GM19351 (cell line): ENCODE measurements around the gene IVL.

Experiments
- ATAC-seq: cut with Tn5 transposase; IDR thresholded peaks from one replicate; pipeline ENCODE4 v1.9.1; 2021; ENCODE audit warnings: mild to moderate bottlenecking, moderate library complexity; ENCODE audit not compliant: unreplicated experiment

The IVL gene

DNA sequence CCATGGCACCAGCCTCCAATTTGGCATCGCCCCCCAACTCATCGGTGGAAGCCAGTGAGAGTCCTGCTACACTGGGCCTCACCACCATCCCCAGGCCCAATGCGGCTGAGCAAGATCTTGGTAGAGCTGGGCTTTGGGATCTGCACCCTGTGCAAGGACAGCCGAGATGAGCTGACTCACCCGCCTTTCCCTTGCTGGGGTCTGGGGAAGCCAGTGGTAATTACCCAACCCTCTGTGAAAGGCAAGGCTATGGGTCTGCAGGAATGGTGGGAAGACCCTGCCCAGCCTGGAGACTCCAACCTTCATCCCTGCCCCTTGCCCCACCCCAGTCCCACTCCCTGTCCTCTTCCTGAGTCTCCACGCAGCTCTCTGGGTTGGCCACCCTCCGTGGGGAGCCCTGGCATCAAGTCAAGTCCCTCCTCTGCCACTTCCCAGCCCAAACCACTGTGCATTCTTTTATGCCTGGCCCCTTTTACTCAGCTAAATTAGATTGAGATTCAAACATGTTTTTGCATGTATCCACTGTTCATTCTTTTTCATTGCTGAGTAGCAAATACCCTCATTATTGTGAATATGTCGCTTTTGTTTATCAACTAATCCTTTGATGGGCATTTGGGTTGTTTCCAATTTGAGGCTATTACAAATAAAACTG lies 21.5 kb upstream of the IVL start:
- no peak for ATAC-seq

DNA sequence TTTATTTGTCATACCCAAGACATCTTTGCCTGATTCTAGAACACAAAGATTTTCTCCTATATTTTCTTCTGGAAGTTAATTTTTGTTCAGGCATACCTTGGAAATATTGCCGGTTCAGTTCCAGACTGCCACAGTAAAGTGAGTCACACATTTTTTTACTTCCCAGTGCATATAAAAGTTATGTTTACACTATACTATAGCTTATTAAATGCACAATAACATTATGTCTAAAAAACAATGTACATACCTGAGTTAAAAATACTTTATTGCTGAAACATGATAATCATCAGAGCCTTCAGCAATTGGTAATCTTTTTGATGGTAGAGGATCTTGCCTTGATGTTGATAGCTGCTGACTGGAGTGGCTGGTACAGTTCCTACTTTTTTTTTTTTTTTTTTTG lies 20.2 kb upstream of the IVL start:
- no peak for ATAC-seq

DNA sequence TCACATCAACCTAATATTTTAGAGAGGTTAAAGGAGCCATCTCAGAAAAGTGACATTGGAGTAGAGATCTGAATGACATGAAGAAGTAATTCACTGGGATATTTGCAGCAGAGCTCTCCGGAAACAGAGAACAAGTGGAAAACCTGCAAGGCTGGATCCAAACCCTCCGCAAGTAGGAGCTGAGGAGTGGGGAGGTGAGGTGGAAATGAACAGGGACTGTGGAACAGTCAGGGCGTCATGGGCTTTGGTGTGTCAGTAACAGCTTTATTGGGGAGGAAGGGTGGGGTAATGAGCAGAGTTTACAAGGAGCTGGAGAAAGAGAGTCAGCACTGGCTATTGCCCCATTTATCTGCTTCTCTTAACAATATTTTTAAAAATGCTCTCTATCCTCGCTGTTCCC lies 9.3 kb upstream of the IVL start:
- ATAC-seq: no peak

DNA sequence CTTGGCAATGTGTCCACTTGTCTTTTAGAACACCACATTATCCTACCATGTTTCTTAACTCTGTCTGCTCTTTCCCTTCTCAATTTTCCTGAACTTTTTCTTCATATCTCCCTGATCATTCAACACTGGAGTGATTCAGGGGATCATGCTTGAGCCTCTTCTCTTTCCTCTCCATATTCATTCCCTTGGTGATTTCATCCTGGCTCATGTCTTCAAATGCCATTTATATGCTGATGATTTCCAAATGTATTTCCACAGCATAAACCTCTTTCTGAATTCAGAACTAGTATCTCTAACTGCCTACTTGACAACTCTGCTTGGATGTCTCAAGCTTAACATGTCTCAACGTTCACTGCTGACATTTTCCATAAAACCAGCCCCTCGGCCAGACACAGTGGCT lies 8.5 kb upstream of the IVL start:
- ATAC-seq: no peak

DNA sequence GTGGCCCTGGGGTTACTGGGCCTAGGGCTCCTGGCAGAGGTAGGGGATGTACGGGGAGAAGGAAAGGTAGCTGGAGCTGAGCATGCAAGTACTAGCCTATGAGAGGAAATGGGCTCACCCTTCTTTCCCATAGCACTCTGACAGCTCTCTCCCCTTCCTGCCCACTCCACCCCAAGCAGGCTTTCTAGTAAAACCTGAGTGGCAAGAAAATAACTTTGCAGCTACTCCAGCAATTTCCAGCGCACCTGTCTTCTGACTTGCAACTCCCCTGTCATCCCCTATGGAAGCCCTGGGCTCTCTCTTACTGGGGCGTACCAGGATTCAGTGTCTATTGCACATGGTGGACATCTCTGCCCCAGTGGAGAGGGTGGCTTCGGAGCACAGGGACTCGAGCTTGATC lies 6.7 kb upstream of the IVL start:
- no peak for ATAC-seq

DNA sequence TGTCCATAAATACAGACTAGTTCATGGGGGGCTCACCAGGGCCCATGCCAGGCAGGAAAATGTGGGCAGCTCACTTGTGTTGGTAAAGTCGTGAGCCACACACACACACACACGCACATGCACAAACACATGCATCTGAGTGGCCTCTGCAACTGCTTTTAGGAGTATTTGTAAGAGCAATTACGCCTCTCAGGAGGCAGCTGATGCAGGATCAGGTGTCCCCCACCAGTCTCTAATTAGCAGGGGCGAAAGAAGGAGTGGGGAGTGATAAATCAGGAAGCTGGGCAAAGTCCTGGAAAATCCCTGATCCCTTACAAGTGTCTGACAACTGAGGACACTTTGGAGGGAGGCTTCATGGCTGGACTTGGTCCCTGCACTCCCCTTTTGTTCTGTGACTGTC lies 5.7 kb upstream of the IVL start:
- no peak for ATAC-seq

DNA sequence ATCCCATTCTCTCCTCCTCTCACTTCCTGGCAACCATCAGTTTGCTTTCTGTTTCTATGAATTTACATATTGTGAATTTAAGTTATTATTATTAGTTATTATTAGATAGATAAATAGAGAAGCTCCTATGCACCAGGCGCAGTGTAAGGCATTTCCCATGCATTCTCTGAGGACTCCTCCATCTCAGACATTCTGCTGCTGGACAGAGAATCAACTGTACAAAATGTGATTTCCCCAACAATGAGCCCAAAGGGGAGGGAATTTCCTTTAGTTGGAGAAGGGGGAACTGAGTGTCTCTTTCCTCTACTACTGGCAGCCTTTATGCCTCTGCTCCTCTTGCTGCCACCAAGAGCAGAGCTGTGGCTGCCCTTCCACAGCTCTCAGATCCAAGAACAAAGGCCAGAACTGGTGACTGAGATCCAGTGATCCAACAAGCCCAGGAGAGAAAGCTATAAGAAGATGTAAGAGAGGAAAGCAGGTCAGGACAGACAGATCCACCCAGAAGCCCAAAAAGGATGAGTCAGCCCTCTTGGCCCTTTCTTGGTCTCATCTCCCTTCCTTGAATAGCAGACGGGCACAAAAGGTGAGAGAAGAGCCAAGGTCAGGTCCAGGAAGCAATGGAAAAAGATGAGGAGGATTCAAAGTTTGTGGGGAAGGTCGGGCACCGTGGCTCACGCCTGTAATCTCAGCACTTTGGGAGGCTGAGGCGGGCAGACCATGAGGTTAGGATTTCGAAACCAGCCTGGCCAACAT lies 3.5 kb upstream of the IVL start:
- ATAC-seq: no peak

DNA sequence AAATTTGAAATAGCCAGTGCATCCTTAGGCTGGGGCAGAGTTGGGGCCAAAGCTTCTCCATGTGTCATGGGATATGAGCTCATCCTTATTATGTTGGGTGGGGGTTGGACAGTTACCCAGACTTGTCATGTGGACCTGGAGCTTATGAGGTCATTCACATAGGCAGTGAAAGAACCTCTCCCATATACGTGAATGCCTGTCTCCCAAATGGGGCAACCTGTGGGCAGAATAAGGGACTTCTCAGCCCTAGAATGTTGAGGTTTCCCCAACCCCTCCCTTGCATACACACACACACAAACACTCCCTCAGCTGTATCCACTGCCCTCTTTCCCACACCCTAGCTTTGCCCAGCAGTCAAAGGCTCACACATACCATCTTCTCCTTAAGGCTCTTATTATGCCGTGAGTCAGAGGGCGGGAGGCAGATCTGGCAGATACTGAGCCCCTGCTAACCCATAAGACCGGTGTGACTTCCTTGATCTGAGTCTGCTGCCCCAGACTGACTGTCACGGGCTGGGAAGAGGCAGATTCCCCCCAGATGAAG lies 2.3 kb upstream of the IVL start:
- ATAC-seq: no peak

DNA sequence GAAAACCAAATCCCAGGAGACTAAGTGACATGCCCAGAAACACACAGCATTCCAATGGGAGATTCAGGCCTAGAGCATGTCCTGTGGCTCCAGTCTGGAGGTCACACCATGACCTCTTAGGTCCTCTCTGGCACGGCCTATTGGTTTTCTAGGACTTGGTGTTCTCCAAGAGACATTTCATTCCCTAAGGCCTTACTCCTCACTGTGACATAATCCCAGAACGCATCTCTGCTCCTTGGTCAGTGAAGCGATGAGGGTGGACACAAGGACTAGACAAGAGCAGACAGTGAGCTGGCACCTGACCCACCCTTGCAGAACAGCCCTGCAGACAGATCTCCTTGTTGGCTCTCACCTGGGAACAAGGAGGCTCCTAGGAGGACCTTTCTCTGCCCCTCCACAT lies 860 bp downstream of the IVL start:
- ATAC-seq: no peak

DNA sequence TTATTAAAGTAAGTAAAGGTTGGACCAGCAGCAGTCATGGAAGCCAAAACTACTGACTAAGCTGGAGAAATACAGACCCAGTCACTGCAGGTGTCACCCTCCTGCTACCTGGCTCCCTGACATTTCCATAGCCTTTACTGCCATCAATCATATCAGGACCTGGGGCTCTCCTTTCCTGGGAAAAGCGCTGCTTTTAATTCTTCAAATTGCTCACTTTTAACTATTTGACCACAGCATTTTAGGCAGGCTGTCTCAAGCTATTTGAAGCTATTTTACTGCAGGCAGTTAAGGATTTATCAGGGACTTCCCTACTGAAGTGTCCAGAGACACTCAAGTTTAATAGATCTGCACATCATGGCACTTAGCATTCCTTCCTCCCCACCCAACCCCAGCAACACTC lies 4.1 kb downstream of the IVL start:
- ATAC-seq: no peak

DNA sequence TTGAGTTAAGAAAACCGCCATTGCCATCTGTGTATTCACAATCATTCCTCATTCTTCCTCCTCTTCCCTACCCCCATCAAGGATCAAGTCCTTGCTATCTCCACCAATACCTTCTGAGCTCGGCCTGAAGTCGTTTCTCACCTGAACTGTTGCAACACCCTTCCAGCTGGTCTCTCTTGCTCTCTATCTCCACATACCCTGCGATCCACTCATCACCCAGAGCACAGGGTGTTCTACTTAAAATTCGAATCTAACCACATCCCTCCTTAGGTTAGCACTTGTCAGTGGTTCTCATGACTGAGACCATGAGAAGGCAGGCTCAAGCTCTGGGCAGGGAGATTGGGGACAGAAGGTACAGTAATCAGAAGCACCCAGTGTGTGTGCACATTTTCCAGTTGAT lies 4.6 kb downstream of the IVL start:
- no peak for ATAC-seq

DNA sequence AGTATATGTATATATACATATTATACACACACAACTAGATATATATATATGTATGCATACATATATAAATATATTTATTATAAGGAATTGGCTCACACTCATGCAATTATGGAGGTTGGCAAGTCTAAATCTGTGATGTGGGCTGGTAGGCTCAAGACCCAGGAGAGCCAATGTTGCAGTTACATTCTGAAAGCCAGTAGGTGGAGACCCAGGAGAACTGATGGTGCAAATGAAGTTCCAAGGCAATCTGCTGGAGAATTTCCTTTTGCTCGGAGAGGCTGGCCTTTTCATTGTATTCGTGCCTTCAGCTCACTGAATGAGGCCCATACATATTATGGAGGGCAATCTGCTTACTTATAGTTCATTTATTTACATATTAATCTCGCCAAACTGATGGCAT lies 9.4 kb downstream of the IVL start:
- no peak for ATAC-seq

DNA sequence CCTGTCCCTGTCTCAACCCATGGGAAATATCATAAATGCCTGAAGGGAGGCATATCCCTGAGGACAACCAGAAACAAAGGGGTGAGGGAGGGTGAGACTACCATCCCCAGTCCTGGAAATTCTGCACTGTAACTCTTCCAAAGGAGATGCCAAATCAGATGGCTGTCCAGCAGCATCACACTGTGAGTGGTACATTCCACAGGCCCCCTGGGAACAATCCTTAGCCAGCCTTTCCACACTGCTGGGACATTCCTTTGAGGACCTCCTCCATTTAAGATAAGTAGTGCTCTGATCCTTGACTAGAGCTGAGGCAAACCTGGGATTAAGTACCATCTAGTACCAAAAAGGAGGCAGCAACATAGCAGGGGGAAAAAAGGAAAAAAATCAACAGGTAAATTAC lies 10.7 kb downstream of the IVL start:
- ATAC-seq: no peak

DNA sequence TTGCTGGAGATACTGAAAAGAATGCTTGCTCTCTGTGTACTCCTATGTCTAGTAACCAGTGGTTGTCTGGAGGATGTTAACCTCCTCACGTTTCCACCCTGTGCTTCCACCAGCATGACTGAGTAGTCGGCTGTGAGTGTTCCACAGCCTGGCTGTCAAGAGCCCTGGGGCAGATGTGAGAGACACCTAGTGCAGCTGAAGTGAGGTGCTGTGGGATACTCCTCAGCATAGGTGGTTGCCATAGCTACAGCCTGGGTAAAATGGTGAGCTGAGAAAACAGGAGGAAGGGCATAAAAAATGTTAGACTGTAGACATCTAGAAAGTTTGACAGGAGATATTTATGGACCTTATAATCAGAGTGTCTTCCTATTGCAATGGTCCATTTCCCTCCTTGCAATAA lies 15.8 kb downstream of the IVL start:
- no peak for ATAC-seq

DNA sequence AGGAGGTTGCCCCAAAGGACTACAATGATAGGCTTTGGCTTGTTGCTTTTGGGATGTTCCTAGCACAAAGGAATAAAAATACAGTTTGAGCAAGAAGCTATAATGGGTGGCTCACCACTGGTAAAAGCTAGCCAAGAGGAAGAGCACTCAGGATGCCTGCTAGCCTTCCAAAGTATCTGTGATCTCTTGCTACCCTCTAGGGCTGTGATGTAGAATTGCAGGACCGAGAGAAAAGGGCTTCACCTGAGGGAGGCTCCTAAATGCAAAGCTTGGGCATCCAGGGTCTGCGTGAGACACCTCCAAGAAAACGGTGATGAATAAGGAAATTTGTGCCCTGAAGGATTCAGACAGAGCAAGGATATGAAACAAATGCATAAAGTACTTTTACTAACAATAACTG lies 17.7 kb downstream of the IVL start:
- peak; percentile 69 for ATAC-seq

DNA sequence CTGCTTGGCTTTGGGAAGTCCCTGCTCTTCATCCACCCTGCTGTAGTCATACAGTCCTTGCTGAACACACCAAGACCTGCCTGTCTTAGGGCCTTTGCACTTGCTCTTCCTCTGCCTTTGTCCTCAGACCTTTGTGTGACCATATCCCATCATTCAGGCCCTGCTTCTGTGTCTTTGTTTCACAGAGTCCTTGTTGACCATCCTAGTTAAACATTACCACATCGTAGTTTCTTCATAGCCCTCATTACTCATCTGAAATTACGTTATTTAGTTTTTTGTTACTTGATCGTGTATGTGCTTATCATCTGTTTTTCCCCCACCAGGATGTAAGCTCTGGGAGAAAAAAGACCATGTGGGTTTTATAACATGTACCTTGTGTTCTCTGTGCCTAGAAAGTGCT lies 20.3 kb downstream of the IVL start:
- no peak for ATAC-seq

DNA sequence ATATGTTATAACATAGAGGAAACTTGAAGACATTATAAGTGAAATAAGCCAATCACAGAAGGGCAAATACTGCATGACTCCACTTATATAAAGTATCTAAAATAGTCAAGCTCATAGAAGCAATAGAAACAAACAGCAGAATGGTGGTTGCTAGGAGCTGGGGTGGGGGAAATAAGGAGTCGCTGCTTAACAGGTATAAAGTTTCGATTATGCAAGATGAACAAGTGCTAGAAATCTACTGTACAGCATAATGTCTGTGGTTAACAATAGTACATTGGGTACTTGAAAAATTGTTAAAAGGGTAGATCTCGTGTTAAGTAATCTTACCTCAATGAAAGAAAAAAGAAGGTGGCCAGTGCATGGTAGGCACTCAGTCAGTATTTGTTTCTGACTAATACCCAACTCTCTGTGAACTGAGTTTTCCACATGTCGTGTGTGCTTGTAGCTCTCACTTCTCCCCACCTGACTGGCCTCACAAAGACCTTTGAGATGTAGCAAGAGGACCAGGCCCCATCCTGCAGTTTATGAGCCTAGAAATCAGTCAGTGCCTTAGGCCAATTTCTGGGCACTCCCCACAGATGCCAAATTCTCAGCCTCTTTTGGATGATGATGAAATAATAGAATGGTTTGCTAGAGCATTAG lies 23.9 kb downstream of the IVL start:
- ATAC-seq: no peak

DNA sequence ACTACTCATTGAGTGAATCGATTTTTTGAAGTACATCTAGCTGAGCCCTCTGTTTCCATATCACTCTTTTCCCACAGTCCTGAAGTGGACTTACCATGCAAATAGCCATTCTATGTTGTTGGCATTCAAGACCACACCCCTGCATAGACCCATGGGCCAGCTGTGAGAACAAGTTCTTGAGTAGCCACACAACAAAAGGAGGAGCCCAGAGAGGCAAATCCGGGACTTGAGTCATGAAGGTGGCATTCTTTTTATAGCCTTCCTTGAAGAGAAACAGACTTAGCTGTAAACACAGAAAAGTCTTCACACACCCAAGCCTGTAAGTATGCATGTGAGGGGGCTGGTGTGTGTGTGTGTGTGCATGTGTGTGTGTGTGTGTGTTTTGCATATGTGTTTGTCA lies 24.9 kb downstream of the IVL start:
- ATAC-seq: no peak

DNA sequence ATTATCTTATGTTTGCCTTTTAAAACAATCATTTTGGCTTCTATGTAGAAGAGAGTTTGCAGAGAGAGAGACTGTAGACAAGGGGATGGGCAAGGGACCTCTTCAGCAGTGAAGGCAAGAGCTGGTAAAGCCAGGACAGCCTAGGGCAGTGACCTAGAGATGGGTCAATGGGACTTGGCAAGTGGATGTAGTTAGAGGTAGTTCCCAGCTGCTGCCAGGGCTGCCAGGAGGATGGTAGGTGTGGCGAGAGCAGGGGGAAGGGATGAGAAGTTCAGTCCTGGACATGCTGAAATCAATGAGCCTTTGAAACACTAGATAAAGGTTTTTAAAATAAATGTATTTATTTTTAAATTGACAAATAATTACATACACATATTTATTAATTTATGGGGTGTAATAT lies 32.3 kb downstream of the IVL start:
- ATAC-seq: no peak

DNA sequence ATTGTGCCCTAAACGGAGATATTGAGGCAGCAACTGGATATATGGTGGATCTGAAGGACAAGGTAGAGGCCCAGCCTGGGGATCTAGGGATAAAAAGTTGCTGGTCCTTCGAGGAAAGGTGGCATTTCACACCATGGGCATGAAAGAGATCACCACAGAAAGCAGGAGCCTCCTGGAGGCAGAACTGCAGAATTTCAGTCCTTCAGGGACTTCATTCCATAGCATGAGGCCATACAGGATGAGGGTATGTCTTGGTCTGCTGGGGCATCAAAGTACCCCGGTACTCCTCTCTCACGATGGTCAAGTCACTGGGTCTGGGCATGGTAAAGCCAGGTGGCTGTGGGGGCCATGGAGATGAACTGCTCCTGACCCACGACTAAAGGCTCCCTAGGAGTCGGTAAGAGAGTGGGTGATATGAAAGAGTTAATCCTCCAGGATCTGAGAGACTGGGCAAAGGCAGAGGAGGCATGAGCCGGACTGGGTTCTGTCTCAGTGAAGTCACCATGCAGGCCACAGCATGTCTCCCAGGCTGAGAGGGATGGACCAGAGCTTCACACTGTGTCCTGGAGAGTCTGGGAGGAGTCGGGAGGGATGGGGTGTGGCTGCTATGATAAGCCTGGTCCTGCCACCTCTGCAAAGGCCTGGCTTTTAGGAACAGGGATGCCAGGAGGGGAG lies 32.8 kb downstream of the IVL start:
- ATAC-seq: no peak

DNA sequence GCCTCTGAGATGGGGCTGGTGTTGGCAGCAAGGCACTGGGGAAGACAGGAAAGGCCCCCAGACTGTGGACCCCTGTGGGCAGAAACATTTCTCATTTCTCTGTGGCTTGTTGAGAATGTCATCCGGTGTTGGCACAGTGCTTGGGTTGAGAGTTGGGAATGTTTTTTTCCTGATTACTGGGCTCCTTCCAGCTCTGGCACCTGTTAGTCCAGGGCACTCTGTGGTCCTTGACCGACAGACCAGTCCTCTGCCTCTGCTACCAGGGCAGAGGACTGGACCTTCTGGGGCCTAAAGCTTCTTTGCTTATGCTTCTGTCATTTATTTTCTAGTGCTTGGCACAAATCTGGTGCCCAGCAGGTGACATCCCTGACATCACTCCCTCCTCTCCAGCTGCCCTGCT lies 33.8 kb downstream of the IVL start:
- no peak for ATAC-seq

DNA sequence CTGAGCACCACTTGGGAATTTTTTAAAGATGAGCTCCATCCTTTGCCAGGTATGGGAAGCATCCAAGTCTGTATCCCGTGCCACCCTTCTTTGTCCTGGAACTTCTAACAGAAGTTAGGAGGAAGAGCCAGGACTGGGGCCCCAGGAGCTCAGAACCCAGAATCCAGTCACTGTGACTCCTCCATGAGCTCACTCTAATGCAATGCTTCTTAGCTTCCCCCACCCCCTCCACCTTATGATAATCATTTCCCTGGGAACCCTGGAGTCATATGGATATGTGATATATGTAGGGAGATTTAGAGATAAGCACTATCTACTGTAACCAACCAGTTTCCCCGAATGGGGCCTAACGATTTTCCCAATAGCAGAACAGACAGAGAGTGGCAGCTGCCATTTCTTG lies 37.9 kb downstream of the IVL start:
- no peak for ATAC-seq
